HG02759 (cell line): Measurements from ENCODE around the gene TRABD2B.

Experiments used
- ATAC-seq: cut with Tn5 transposase; IDR thresholded peaks from one replicate; pipeline ENCODE4 v1.9.1; 2021; ENCODE audit warnings: mild to moderate bottlenecking, moderate library complexity; ENCODE audit not compliant: unreplicated experiment

TRABD2B gene

DNA sequence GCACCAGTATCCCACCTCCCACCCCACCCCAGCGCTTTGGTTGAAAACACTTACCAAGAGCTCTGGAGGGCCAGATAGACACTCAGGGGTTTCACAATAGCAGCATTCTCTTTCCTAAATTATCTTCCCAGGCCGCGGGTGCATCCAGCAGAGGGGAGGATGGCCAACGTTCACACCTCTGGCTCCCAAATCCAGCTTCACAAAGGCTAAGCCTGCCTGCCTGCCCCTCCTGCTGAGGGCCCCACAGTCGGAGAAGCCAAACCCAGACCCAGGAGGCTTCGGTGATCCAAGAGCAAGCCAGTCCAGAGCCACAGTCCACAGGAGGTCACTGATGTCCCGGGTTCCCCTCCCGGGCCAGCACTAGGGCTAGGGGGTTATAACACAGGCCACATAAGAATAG is 231.9 kb downstream of the TRABD2B start:
- ATAC-seq = no peak

- ATAC-seq = no peak
These were observed 232.6 kb downstream of the TRABD2B start for GRCh38 chr1:47764461-47765046.

DNA sequence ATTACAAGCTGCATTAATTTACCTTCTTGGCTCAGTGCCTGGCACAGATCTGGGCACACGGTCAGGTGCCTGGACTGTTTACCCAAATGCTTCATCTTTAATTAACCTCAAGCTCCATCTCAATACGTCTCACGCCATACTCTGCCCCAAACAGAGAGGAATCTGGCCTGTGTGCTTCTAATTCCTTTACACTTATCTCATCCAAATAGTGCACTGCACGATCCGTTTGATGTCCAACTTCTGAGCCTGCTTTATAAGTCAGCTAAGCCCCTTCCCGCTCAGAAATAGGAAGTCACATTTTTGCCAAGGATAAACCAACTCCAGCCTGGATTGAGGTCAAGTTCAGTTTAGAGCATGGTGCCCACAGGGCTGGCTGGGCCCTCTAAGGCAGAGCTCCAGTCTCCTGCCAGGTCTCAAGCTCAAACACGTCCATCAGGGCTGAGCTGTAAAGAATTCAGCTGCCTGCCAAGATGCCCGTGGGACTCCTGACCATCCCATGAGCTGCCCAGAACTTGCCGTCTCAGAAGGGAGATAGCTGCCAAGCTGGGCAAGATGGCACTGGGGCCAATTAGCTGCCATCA is 233.5 kb downstream of the TRABD2B start:
- ATAC-seq = no peak

DNA sequence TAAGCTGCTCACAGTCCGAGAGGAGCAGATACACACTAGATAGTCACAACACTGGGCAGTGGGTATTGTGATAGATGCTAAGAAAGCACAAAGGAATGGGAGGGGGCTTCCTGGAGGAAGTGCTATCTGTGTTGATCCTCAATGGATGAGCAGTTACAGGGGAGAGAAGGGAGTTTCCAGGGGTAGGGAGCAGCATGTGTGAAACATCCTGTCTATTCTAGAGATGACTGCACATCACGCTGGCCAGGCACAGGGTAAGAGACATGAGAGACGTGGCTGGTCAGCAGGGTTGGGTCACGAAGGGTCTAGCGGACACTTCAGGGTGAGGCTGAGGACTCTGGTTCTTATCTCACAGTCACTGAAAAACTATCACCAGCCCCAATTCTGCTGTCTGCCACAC is 235.2 kb downstream of the TRABD2B start:
- no peak for ATAC-seq

- ATAC-seq = no peak
These were observed 235.8 kb downstream of the TRABD2B start for GRCh38 chr1:47761201-47761930.

DNA sequence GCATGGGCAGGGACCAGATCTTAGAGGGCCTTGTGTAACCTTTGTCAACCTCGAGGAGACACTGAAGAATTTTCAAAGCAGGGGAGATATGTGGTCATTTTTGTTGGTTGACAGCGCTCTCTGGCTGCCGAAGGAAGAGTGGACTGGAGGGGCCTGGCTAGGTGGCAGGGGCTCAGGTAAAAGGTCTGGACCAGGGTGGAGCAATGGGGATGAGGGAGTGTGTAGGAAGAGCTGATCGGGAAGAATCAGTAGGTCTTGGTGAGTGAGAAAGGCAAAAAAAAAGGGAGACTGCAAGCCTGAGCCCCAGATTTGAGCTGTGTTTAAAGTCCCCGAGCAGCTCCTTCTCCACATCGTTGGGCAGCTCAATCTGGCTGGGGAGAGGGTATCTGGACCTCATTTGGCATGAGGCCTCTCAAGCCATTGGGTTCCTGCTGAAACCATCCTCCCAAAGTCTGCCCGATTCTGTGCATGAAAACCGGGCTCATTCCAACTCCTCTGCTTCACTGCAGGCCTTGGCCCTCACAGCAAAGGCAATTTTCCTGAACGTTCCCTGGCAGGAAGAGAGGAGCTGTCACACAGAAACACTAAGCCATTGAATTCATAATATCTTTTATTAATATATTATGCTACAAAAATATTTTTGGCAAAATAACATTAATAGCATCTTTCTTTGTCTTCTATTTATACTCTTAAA is 237.1 kb downstream of the TRABD2B start:
- ATAC-seq = no peak

DNA sequence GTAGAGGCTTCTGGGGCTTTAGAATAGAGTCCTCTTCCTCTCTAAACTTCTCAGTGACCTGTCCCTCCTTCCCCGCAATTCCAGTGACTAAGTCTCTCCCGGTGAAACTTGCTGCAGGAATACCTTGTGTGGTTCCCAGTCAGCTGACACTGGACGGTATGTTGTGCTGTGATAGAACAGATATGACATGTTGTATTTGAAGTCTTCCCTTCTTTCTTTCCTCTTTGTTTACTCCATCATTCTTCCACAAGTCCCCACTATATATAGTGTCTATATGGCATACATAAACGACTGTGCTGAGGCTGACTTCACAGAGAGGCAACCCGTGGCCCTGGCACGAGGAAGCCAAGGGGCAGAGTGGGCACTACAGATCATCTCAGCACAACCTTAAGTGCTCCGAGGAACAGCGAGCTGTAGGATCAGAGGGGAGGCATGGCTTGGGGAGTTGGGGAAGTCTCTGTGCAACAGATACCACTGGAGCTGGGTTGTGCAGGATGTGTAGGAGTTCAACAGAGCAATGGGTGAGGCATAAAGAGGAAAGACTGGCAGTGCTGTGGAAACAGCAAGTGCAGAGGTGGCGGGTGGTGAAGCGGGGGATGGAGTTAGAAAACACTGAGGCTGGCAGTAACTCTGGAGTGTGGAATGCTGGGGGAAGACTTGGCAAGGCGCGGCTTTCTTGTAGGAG is 237.8 kb downstream of the TRABD2B start:
- ATAC-seq = no peak

DNA sequence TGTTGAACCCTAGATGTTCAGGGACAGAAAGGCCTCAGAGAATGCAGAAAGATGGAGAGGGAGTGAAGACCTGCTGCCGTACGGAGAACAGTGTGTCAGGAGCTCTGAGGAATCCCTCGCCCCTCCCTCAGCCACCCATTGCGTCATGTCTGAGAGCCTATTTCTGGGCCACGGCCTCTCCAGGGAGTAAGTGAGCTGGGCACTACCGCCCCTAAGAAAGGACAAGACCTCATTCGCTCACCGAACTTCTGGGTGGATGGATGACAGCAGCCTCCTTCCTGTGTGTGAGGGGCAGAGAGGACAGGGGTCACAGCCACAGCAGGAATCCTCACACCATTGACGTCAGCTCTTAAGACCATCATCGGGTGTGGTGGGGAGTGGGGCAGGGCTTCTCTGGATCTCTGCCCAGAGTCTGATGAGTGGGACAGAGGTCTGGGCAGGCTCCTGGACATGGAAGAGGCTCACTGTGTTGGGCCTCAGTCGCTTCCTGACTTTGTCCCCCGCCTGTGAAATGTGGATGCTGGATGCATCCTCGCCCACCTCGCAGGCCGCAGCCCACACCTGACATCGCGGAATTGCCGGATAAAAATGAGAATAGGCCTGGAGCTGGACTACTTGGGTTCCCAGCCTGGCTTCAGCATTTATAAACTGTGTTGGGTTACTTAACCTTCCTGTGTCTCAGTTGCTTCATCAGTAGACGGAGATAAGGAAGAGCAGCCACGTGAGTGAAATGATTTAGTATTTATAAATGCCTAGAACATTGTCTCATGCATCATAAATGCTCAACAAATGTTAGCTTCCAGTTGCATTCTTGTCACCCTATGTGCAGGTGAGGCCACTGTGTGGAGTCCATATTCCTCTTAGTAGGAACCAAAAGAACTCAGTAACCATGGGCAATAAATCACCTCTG is 238.6 kb downstream of the TRABD2B start:
- no peak for ATAC-seq

- ATAC-seq = no peak
These were observed 239.8 kb downstream of the TRABD2B start for GRCh38 chr1:47757226-47757975.

DNA sequence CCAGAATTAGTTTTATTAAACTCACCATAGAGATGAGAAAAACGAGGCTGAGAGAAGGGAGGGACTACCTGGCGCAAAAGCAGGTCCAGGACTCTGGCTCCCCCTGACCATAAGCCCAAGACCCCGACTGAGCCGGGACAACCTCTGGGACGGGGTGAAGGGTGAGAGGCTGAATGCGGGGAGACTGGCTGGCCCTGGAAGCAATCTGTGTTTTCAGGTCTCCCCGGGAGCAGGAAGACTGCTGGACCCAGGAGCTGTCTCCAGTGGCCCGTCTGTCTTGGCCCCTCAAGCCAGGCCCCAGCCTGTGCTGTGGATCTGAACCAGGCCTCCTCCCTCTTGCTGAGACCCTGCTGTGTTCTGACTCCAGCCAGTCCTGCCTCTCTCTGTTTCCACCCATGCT is 240.8 kb downstream of the TRABD2B start:
- ATAC-seq = no peak

DNA sequence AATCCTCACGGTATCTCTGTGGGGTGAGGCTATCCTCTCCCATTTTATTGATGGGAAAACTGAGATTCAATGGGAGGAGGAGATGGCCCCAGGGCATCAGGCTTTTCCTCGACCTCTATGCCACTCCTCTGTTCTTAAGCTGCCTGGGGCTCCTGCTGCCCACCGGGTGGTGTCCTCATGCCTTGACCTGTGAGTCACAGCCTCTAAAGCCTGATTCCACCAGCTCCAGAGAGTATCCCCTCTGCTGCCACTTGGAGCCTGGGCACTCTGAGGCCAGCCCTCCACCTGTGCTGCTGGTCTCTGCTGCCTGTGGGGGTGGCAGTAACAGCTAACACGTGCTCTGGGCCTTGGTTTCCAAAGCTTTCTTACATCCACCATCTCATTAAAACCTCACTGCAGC is 241.2 kb downstream of the TRABD2B start:
- ATAC-seq = no peak

- no peak for ATAC-seq
These were observed 241.8 kb downstream of the TRABD2B start for GRCh38 chr1:47755101-47755990.

DNA sequence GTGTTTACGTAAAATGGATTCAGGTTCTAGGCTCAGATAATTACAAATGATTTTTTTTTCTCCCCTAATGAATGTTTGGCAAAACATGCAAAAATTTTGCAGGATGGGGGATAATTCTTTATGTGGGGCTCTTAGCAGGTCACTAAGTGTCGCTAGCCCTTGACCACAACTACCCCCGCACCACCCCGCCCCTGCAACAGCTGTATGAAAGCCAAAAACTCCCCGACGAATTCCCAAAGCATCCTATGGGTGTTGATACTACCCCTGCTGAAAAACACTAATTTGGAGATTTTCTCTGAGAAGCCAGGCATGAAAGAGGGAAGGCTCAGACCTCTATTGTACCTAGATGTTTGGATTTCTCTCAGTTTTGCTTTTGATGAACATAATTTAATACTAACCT is 243.0 kb downstream of the TRABD2B start:
- ATAC-seq = no peak

DNA sequence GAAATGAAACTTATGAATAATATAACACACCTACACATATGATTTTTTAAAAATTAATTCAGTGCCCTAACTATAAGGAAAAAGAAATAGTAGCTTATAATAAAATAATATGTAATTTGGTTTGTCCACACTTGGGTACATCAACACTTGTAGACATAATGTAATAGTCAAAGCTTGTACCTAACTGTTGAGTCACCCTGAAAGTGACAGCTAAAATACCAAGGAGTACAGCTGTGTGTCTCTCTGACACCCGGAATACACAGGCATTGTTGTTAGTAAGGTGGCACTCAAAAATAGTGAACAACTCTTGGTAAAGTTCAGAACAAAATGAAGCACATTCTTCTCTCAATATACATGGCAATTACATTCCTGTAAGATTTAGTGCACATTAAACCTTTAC is 243.4 kb downstream of the TRABD2B start:
- peak; percentile 64 for ATAC-seq

- ATAC-seq = no peak
These were observed 244.6 kb downstream of the TRABD2B start for GRCh38 chr1:47752559-47752958.

DNA sequence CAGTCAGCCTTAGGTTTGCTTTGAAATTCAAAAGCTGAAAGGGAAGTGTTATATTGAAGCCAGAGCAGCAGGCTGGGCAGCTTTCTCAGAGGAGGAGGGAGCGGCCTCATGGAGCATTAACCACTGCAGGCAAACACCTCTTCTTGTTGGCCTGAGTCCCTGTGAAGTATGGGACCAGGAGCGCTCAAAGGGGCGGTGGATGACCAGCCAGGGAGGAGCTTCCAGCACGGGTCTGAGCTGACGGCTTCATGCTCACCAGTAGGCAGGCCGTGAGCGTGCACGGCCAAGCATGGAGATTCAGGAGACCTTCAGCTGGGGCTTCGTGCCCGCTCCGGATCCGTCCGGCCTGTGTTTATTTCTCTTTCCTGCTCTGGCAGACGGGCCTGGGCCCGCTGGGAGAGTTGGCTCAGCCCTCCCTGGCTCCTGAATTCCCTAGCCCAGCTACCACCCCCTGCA is 245.2 kb downstream of the TRABD2B start:
- ATAC-seq = no peak

DNA sequence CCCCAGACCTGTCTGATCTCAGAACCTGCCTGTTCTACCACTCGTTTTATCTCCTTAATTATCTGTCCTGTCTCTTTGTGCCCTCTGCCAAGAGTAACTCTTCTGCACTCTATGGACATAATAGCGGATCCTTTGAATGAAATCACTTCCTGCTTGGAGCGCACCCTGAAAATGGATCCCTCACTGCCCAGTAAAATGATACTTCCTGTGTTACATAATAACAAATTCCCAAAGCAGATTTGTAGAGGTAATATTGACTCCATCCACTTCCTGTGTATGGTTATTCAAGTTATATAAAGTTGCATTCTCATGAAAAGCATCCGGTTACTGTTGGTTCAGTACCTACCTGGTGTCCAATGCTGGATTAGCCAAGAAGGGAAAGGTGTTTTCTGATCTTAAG is 246.0 kb downstream of the TRABD2B start:
- ATAC-seq = no peak
